Body of pancreas (tissue), 4 donors: Measurements from ENCODE around the gene WNK2. TPM values are rescaled to one million over a fixed set of nuclear protein-coding genes. Genes with fewer than 3 reads are reported as not detected.
A peak's percentile ranks its signal among the peaks of the same experiment; 100 is the strongest.

Experiments used
- ATAC-seq: fragments of 150-250 bp; one replicate; pipeline ENCODE4 v1.9.1; 2016
- DNase-seq, 4 donors: peaks; one replicate each; pipeline ENCODE4 v3.0.0-alpha.2; 2019
- H3K27ac ChIP-seq, 4 donors: fragments of 200-600 bp; sonication (generic); 1 replicate in 3 of 4; 2 replicates in 1 of 4; pipeline versions ENCODE4 v1.5.1 to v1.6.1; 2016 to 2019; ENCODE audit warnings: mild to moderate bottlenecking in 1 of 4, mixed read lengths in 1 of 4, moderate library complexity in 1 of 4
- H3K27me3 ChIP-seq, 2 donors: fragments of 200-600 bp; sonication (generic); one replicate each; pipeline ENCODE4 v1.6.0; 2016; ENCODE audit warnings: mild to moderate bottlenecking in 1 of 2
- H3K36me3 ChIP-seq, 2 donors: fragments of 200-600 bp; sonication (generic); replicated peaks in 1 of 2; 2 replicates each; pipeline ENCODE4 v1.5.1; 2016; ENCODE audit warnings: low read depth in 2 of 2; ENCODE audit not compliant: insufficient read depth in 1 of 2
- H3K4me1 ChIP-seq: fragments of 200-600 bp; sonication (generic); one replicate; pipeline ENCODE4 v1.6.0; 2016
- H3K4me3 ChIP-seq, 2 donors: fragments of 200-600 bp; sonication (generic); 1 replicate in 1 of 2; 2 replicates in 1 of 2; pipeline ENCODE4 v1.5.1; 2016 to 2019
- H3K9me3 ChIP-seq, 3 donors: fragments of 200-600 bp; sonication (generic); 1 replicate in 2 of 3; 2 replicates in 1 of 3; pipeline ENCODE4 v1.5.1; 2016
- POLR2A ChIP-seq, 3 donors: fragments of 450-650 bp; IDR thresholded peaks; one replicate each; pipeline ENCODE4 v1.6.1; 2016; ENCODE audit warnings: antibody characterized with exemption in 3 of 3, mild to moderate bottlenecking in 2 of 3
- WGBS, 2 donors: methylation state at CpG; one replicate each; pipeline ENCODE4 v1.1.5; 2017; 5-methylcytosine and 5-hydroxymethylcytosine counted together
- intact Hi-C: fragments of 100-400 bp; cut with DNase I; formaldehyde crosslinking; loops from one replicate; pipeline ENCODE4 v1.15.1; 2023
- total RNA-seq, 2 donors: library from RNA; depleted of rRNA; stranded (reverse); fragments of >200 nt; gene quantifications; one replicate each; pipeline ENCODE4 v1.1.0, GENCODE V29; 2016
- TF ChIP-seq, protein P1 (sequence below), 7 experiments: fragments of 450-650 bp in 4 of 7; fragments of 200-600 bp in 3 of 7; sonication (generic) in 3 of 7; IDR thresholded peaks; one replicate each; pipeline ENCODE4 v1.5.1; 2016 to 2019; ENCODE audit warnings: antibody characterized with exemption in 7 of 7

The WNK2 gene
- total RNA-seq, 2 donors from 2014 or later = 85.4 to 173 TPM

DNA sequence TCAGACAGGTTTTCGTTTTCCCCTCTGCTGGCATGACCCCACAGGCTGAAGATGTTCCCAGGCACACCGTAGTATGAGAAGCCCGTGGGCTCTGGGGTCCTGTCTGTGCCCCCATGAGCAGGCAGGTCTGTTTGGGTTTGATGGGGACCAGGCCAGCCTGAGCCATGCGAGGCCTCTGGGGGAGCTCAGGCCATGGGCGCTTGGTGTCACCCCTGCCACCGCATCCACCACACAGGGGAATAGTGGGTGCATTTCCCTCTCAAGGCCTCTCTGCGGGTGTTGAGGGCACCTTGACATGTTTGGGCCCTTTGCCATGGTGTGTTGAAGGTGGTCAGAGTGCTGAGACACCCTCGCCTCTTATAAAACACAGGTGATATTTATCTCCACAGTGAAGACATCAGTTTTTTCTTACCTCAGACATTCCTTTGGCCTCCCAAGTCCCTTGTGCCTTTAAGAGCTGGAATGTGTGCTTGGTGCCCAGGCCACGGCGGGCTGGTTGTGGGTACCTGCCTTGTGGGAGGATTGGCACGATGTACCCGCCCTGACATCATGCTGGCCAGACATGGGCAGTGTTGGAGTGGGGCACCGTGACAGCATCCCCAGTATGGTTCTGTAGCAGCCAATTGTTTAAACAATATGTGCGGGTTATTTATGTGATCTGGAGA, 68.3 kb downstream of the WNK2 start:
- DNase-seq = peak in 3 of 4 donors; percentile 4 to 6 (median 5)
- 88 to 93% methylated on average over 14 of the region's 14 CpGs for WGBS, 2 donors

DNA sequence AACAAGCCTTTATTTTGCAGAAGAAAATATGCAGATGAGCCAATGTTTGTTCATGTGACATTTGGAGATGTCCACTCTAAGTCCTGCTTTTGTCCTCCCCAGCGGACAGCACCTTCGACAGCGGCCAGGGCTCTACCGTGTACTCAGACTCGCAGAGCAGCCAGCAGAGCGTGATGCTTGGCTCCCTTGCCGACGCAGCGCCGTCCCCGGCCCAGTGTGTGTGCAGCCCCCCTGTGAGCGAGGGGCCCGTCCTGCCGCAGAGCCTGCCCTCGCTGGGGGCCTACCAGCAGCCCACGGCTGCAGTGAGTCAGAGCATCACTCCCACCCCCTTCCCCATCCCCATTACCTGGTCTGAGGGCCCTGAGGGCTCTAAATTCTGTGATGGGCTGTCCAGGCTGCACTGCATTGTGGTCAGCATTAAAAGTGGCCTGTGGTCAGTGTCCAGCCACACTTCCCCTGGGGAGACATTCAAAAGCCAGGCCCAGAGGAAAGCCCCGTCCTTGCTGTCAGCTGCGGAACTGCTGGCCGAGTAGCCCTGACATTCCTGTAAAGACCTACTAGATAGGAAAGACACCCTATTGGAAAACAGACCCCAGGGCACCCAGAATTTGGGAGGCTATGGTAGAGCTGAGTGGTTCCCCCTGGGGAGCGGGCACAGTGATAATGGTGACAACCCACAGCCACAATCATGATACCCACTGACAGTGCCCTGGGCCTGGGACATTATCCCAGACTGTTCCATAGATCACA, 69.0 kb downstream of the WNK2 start:
- H3K27me3 ChIP-seq = no peaks in the 10 kb centered on the region
- H3K4me1 ChIP-seq = no peaks in the 10 kb centered on the region
- no peak for TF ChIP-seq POLR2A (IDR thresholded peaks at IDR 0.05)
- TF ChIP-seq, protein P1, sequence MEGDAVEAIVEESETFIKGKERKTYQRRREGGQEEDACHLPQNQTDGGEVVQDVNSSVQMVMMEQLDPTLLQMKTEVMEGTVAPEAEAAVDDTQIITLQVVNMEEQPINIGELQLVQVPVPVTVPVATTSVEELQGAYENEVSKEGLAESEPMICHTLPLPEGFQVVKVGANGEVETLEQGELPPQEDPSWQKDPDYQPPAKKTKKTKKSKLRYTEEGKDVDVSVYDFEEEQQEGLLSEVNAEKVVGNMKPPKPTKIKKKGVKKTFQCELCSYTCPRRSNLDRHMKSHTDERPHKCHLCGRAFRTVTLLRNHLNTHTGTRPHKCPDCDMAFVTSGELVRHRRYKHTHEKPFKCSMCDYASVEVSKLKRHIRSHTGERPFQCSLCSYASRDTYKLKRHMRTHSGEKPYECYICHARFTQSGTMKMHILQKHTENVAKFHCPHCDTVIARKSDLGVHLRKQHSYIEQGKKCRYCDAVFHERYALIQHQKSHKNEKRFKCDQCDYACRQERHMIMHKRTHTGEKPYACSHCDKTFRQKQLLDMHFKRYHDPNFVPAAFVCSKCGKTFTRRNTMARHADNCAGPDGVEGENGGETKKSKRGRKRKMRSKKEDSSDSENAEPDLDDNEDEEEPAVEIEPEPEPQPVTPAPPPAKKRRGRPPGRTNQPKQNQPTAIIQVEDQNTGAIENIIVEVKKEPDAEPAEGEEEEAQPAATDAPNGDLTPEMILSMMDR (IDR thresholded peaks at IDR 0.05) = no peak
- H3K36me3 ChIP-seq = peaks cover 0 to 2% of the 10 kb centered on the region in 2 donors
- H3K27ac ChIP-seq = no peak overlapping the region
- ATAC-seq (no peak), DNase-seq (peak in 3 of 4 donors; percentile 2 to 6 (median 4))
- H3K9me3 ChIP-seq = no peaks in the 10 kb centered on the region
- no peak overlapping the region for H3K4me3 ChIP-seq
- intact Hi-C loops = no loop called here
- 89 to 94% methylated on average over 13 to 15 of the region's 20 CpGs for WGBS, 2 donors

More for the DNA sequence above, 68.3 kb downstream of the WNK2 start:
- peaks cover 0 to 2% of the 10 kb centered on the region in 2 donors for H3K36me3 ChIP-seq
- H3K27ac ChIP-seq = no peak overlapping the region
- ATAC-seq = no peak
- H3K4me1 ChIP-seq = no peaks in the 10 kb centered on the region
- no peak overlapping the region for H3K4me3 ChIP-seq
- H3K9me3 ChIP-seq = no peaks in the 10 kb centered on the region
- intact Hi-C loops = no loop called here
- H3K27me3 ChIP-seq = no peaks in the 10 kb centered on the region
- TF ChIP-seq POLR2A (IDR thresholded peaks at IDR 0.05) = no peak
- TF ChIP-seq, protein P1 (IDR thresholded peaks at IDR 0.05) = no peak

GRCh38 chr9:93253633-93254032, 69.7 kb downstream of the WNK2 start:
- Histone ChIP-seq H3K36me3 (no peaks in the 10 kb centered on the region), H3K4me1 (no peaks in the 10 kb centered on the region)
- DNase-seq = no peak

DNA sequence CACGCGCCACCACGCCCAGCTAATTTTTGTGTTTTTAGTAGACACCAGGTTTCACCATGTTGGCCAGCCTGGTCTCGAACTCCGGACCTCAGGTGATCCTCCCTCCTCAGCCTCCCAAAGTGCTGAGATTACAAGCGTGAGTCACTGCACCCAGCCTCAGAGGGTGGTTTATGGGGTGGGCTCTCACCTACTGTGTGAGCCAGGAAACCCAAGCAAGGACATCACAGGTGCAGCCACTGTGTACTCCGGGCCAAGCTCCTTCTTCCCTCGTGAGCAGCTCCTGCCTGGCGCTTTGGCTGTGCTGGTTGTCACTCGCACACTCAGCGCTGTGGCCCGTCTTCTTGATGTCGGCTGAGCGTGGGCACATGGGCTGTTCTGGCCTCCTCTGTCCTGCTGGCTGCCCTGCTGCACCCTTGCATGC, 70.1 kb downstream of the WNK2 start:
- peak in 3 of 4 donors; percentile 5 to 8 (median 6) for DNase-seq
- no peak for ATAC-seq
- TF ChIP-seq, protein P1 (IDR thresholded peaks at IDR 0.05) = no peak
- TF ChIP-seq POLR2A (IDR thresholded peaks at IDR 0.05) = no peak
- intact Hi-C loops = no loop called here
- Histone ChIP-seq H3K27me3 (no peaks in the 10 kb centered on the region), H3K4me1 (no peaks in the 10 kb centered on the region), H3K36me3 (no peaks in the 10 kb centered on the region), H3K27ac (no peak overlapping the region), H3K9me3 (no peaks in the 10 kb centered on the region), H3K4me3 (no peak overlapping the region)
- 92 to 96% methylated on average over 13 to 14 of the region's 14 CpGs for WGBS, 2 donors

More at GRCh38 chr9:93253633-93254032, 69.7 kb downstream of the WNK2 start:
- Histone ChIP-seq H3K27ac (no peak overlapping the region), H3K27me3 (no peaks in the 10 kb centered on the region), H3K4me3 (no peak overlapping the region), H3K9me3 (no peaks in the 10 kb centered on the region)
- TF ChIP-seq, protein P1 (IDR thresholded peaks at IDR 0.05) = no peak
- TF ChIP-seq POLR2A (IDR thresholded peaks at IDR 0.05) = no peak
- 91% methylated on average over 10 of the region's 10 CpGs for WGBS, 2 donors
- intact Hi-C loops = no loop called here
- no peak for ATAC-seq
